ENCODE results near the gene SZT2.

SZT2 gene

DNA sequence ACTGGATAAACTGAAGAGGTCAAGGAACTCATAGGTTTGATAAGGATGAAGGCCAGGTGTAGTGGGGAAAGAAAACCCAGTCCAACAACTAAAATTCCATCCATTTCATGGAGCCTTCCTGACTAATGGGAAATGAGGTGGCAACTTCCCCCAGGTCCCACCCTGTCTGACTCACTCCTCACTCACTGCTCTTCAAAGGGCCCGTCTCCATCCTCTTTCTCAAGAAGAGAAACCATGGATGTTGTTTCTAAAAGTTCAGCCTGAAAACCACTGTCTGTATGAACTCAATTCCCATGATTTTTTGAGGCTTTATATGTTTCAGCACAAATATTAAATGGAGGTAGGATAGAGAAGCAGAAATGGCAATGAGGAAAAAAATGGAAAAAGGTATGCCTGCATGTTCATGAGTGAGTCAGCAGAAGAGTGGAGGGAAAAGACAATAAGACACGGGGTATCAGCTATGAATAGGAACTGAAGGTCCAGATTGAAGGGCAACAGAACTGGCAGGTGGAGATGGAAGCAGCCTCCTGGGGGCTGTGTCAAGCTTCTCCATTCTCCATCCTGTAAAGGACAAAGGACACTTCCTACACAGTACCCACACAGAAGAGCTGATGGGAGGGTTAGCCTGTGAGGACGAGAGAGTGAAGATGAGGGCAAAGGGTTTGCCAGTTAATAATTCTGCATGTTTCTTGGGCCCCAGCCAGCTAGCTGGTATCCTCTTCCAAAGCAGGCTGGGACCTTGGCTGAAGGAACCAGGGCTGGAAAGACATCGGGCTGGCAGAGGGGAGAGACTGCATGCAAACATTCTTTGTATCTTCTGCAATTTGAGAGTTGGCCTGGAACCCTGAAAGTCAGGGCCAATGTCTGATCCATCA is 16.4 kb upstream of the SZT2 start:
- no peak overlapping the region for H3K4me3 ChIP-seq (ENCODE audit: low read depth, low read length)
- TF ChIP-seq, protein P1, sequence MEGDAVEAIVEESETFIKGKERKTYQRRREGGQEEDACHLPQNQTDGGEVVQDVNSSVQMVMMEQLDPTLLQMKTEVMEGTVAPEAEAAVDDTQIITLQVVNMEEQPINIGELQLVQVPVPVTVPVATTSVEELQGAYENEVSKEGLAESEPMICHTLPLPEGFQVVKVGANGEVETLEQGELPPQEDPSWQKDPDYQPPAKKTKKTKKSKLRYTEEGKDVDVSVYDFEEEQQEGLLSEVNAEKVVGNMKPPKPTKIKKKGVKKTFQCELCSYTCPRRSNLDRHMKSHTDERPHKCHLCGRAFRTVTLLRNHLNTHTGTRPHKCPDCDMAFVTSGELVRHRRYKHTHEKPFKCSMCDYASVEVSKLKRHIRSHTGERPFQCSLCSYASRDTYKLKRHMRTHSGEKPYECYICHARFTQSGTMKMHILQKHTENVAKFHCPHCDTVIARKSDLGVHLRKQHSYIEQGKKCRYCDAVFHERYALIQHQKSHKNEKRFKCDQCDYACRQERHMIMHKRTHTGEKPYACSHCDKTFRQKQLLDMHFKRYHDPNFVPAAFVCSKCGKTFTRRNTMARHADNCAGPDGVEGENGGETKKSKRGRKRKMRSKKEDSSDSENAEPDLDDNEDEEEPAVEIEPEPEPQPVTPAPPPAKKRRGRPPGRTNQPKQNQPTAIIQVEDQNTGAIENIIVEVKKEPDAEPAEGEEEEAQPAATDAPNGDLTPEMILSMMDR (IDR thresholded peaks at IDR 0.05; ENCODE audit: borderline replicate concordance, insufficient read depth, low read depth, low read length) = no peak

DNA sequence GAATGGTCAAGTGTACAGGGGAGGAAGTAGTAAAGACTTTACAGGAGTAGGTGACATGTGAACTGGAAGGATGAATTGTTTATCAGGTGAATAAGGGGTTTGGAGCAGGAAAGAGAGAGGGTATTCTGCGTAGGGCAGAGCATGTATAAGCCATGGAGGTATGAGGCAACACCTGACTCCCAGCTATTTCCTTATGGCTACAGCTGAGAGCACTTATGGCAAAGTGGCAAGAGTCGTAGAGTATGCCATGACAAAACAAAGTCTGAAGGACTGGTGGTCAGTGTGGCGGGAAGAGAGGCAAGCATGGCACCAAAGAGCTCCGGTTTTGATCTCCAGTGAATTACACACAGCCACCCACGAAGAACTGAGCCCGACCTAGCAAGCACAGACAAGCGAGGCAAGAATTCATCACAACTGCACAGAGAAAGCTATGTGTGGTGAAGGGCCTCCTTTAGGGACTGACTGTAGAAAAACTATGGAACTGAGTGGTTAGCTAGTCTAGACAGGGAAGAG is 12.9 kb upstream of the SZT2 start:
- TF ChIP-seq, protein P1 (IDR thresholded peaks at IDR 0.05; ENCODE audit: borderline replicate concordance, insufficient read depth, low read depth, low read length) = no peak
- no peak overlapping the region for H3K4me3 ChIP-seq (ENCODE audit: low read depth, low read length)

DNA sequence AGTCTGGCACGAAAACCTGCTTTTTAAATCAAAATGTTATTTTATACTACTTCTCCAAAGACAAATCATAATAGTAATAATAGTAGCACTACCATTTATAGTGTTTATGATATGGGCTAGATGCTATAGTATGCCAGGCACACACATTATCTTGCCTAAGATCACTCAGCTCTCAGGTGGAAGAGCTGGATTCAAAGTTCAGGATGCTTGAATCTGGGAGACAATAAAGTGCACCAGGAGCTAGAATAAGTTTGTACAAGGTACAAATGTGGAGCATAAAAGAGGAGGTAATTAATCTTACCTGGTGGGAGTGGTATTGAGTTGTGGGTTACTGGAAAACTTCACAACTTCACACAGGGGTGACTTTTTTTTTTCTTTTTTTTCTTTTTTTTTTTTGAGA is 11.9 kb upstream of the SZT2 start:
- TF ChIP-seq, protein P1 (IDR thresholded peaks at IDR 0.05; ENCODE audit: borderline replicate concordance, insufficient read depth, low read depth, low read length) = no peak
- H3K4me3 ChIP-seq (ENCODE audit: low read depth, low read length) = no peak overlapping the region

DNA sequence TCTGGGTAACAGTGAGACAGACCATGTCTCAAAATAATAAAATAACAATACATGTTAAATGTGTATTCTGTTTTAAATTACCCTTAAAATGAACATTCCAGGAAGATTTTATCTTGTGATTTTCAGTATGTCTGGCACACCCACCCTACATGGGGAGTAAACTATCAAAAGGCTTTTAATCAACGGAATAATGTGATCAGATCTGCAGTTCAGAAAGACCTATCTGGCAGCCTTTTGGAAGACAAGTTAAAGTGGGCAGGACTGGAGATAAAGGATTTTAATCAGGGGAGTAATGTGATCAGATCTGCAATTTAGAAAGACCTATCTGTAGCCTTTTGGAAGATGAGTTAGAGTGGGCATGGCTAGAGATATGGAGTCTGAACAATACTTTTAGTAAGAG is 10.2 kb upstream of the SZT2 start:
- TF ChIP-seq, protein P1 (IDR thresholded peaks at IDR 0.05; ENCODE audit: borderline replicate concordance, insufficient read depth, low read depth, low read length) = no peak
- H3K4me3 ChIP-seq (ENCODE audit: low read depth, low read length) = no peak overlapping the region

DNA sequence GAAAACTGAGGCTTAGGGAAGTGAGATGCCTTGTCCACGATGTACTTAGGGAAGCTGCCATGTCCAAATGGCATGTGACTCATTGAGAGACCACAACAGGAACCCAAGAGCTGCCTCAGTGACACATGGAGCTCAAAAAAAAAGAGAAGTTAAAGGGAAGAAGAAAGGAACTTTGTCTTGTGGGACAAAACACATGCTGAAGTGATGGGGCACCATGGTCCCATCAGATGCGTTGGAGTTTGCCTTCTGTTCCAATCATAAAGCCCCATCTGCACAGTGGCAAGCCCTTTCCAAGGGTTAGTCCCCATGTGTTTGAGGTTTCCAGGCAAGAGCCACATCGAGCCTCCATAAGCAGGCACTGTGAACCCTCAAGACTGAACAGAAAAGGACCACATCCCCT is 8.1 kb upstream of the SZT2 start:
- TF ChIP-seq, protein P1 (IDR thresholded peaks at IDR 0.05; ENCODE audit: borderline replicate concordance, insufficient read depth, low read depth, low read length) = no peak
- no peak overlapping the region for H3K4me3 ChIP-seq (ENCODE audit: low read depth, low read length)

DNA sequence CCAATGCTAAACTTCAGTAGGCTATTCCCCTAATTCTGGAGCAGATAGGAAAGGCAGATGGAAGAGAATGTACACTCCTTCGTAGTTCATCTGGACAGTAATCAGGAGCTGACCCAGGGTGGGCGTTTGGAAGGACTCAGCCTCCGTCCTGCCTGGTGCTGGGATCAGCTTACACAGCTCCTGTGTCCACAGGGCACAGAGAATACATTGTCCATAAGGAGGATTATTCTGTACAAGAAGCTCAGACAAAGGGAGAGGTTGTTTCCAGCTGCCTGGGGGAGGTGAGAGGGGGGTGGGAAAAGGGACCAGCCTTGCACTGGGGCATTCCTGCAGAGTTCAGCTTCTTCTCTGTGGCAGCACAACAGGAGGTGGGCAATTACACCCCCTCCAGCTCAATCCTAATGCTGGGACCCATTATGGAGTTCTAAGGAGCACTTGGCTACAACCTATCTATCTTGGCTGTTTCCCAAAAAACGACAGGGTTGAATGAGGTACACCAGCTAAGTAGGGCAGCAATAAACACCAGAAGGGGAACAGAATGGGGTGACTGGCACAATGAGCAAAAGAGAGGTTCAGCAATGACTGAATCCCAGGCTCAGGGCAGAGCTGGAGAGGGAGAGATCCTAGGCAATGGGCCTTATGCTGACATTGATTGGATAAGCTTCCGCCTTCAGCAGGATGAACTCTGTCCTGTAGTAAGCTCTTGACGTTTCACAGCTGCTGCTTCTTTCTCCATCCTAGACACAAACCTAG is 7.5 kb upstream of the SZT2 start:
- TF ChIP-seq, protein P1 (IDR thresholded peaks at IDR 0.05; ENCODE audit: borderline replicate concordance, insufficient read depth, low read depth, low read length) = no peak

More for the DNA sequence above, 7.5 kb upstream of the SZT2 start:
- no peak overlapping the region for H3K4me3 ChIP-seq (ENCODE audit: low read depth, low read length)

All from GM12875 (cell line).